H1 (cell line): Measurements from ENCODE around the gene MELTF. TPM values are rescaled to one million over a fixed set of nuclear protein-coding genes. Genes with fewer than 3 reads are reported as not detected.

ENCODE experiments used
- CTCF ChIA-PET: fragments of 300-600 bp; sonication (Branson Sonifier 250); formaldehyde crosslinking; loops from one replicate; lab custom pipeline; 2021; ENCODE audit not compliant: partially characterized antibody; lab: Charles Lee
- POLR2A ChIA-PET: fragments of 300-600 bp; sonication (Branson Sonifier 250); formaldehyde crosslinking; loops from one replicate; lab custom pipeline; 2021; ENCODE audit warnings: inconsistent platforms; ENCODE audit not compliant: partially characterized antibody; lab: Charles Lee
- DNase-seq, 2 experiments: peaks; one replicate each; pipeline versions ENCODE4 v3.0.0 to v3.0.0-alpha.2; 2010 to 2022; ENCODE audit warnings: low spot score in 2 of 2, low read depth in 1 of 2, mixed read lengths in 1 of 2
- FAIRE-seq: peaks from 2 replicates; lab custom pipeline; 2011; peaks lifted over from hg19 to GRCh38; lab: Jason Lieb, UNC
- H2AFZ ChIP-seq: 2 replicates; pipeline ENCODE4 v1.8.1; 2012; ENCODE audit warnings: low read length, inconsistent platforms
- H2AK5ac ChIP-seq: 2 replicates; pipeline ENCODE4 v1.6.1; 2013; ENCODE audit warnings: low read depth, low read length
- H2BK120ac ChIP-seq: replicated peaks from 2 replicates; pipeline ENCODE3; 2013; ENCODE audit warnings: low read depth, low read length, inconsistent platforms
- H2BK12ac ChIP-seq: 2 replicates; pipeline ENCODE4 v1.6.1; 2013; ENCODE audit warnings: low read depth, low read length
- H2BK15ac ChIP-seq: 2 replicates; pipeline ENCODE4 v1.6.1; 2013; ENCODE audit warnings: low read length
- H2BK20ac ChIP-seq: 2 replicates; pipeline ENCODE4 v1.6.1; 2013; ENCODE audit warnings: low read length
- H2BK5ac ChIP-seq: 2 replicates; pipeline ENCODE4 v1.6.1; 2013; ENCODE audit warnings: low read depth, low read length
- H3K14ac ChIP-seq: 2 replicates; pipeline ENCODE4 v1.6.1; 2013; ENCODE audit warnings: inconsistent platforms; ENCODE audit not compliant: insufficient read length
- H3K18ac ChIP-seq: 2 replicates; pipeline ENCODE4 v1.6.1; 2013; ENCODE audit warnings: low read length; ENCODE audit errors: extremely low read depth
- H3K23ac ChIP-seq: 2 replicates; pipeline ENCODE4 v1.6.1; 2013; ENCODE audit warnings: inconsistent platforms; ENCODE audit not compliant: insufficient read length
- H3K23me2 ChIP-seq: 2 replicates; pipeline ENCODE4 v1.6.1; 2013; ENCODE audit warnings: low read depth, low read length
- H3K27ac ChIP-seq: 2 replicates; pipeline ENCODE4 v1.6.1; 2011; ENCODE audit warnings: low read depth, low read length, inconsistent platforms
- H3K27me3 ChIP-seq, 4 experiments: replicated peaks in 1 of 4; 1 replicate in 1 of 4; 2 replicates in 3 of 4; pipeline versions ENCODE4 v1.6.1 to v1.8.1; 2011 to 2013; ENCODE audit warnings: low read length in 3 of 4, mild to moderate bottlenecking in 3 of 4, inconsistent platforms in 2 of 4, mixed read lengths in 2 of 4, moderate library complexity in 1 of 4; ENCODE audit not compliant: control insufficient read depth in 3 of 4, insufficient read depth in 3 of 4; ENCODE audit errors: extremely low read depth in 1 of 4
- H3K36me3 ChIP-seq, 4 experiments: 2 replicates each; pipeline versions ENCODE4 v1.6.1 to v1.8.1; 2011 to 2013; ENCODE audit warnings: mild to moderate bottlenecking in 4 of 4, low read length in 3 of 4, moderate library complexity in 2 of 4, control low read depth in 1 of 4, inconsistent platforms in 1 of 4; ENCODE audit not compliant: insufficient read depth in 4 of 4, control insufficient read depth in 2 of 4
- H3K4ac ChIP-seq: replicated peaks from 2 replicates; pipeline ENCODE3; 2013; ENCODE audit warnings: low read length, low read depth, mixed read lengths, inconsistent platforms; ENCODE audit not compliant: insufficient read length
- H3K4me1 ChIP-seq, 4 experiments: replicated peaks in 1 of 4; 1 replicate in 1 of 4; 2 replicates in 3 of 4; pipeline versions ENCODE4 v1.6.1 to v1.8.1; 2011 to 2013; ENCODE audit warnings: low read length in 3 of 4, inconsistent platforms in 2 of 4, mixed read lengths in 1 of 4; ENCODE audit not compliant: insufficient read depth in 4 of 4, control insufficient read depth in 3 of 4
- H3K4me2 ChIP-seq, 2 experiments: 2 replicates each; pipeline versions ENCODE4 v1.6.1 to v1.8.1; 2011 to 2013; ENCODE audit warnings: low read depth in 2 of 2, low read length in 2 of 2, control low read depth in 1 of 2, inconsistent platforms in 1 of 2, mild to moderate bottlenecking in 1 of 2; ENCODE audit not compliant: insufficient read depth in 1 of 2
- H3K4me3 ChIP-seq, 4 experiments: fragments of 200-600, 300-600 bp in 1 of 4; sonication (generic), shearing (Covaris generic), sonication (Bioruptor Twin) in 1 of 4; 2 replicates each; pipeline versions ENCODE4 v1.5.1 to v1.8.1; 2011 to 2016; ENCODE audit warnings: low read length in 4 of 4, low read depth in 3 of 4, control low read depth in 2 of 4, inconsistent platforms in 2 of 4, mild to moderate bottlenecking in 2 of 4, mixed read lengths in 1 of 4, moderate library complexity in 1 of 4; ENCODE audit not compliant: insufficient read depth in 2 of 4; ENCODE audit errors: extremely low read depth in 1 of 4
- H3K56ac ChIP-seq: replicated peaks from 2 replicates; pipeline ENCODE3; 2013; ENCODE audit warnings: low read depth, mild to moderate bottlenecking, mixed read lengths, low read length, inconsistent platforms; ENCODE audit not compliant: insufficient read length
- H3K79me1 ChIP-seq: 2 replicates; pipeline ENCODE4 v1.6.1; 2013; ENCODE audit warnings: low read depth, low read length, control low read depth
- H3K79me2 ChIP-seq, 2 experiments: 2 replicates each; pipeline versions ENCODE4 v1.6.1 to v1.8.1; 2012 to 2013; ENCODE audit warnings: low read length in 2 of 2, mild to moderate bottlenecking in 2 of 2, inconsistent platforms in 1 of 2; ENCODE audit not compliant: insufficient read depth in 2 of 2, control insufficient read depth in 1 of 2
- H3K9ac ChIP-seq, 4 experiments: replicated peaks in 1 of 4; 1 replicate in 1 of 4; 2 replicates in 3 of 4; pipeline versions ENCODE4 v1.6.1 to v1.8.1; 2011 to 2013; ENCODE audit warnings: low read depth in 3 of 4, low read length in 3 of 4, control low read depth in 2 of 4, mild to moderate bottlenecking in 2 of 4, moderate library complexity in 2 of 4, inconsistent platforms in 1 of 4; ENCODE audit errors: extremely low read depth in 1 of 4
- H3K9me3 ChIP-seq, 2 experiments: 2 replicates each; pipeline versions ENCODE4 v1.6.1 to v1.8.1; 2012 to 2013; ENCODE audit warnings: mild to moderate bottlenecking in 2 of 2, moderate library complexity in 2 of 2, control low read depth in 1 of 2, inconsistent platforms in 1 of 2, low read depth in 1 of 2, low read length in 1 of 2, mixed read lengths in 1 of 2; ENCODE audit not compliant: insufficient read depth in 2 of 2
- H4K20me1 ChIP-seq, 2 experiments: replicated peaks in 1 of 2; 2 replicates each; pipeline versions ENCODE3 to v1.8.1; 2011 to 2013; ENCODE audit warnings: inconsistent platforms in 2 of 2, low read length in 2 of 2, mild to moderate bottlenecking in 1 of 2; ENCODE audit not compliant: insufficient read depth in 2 of 2, control insufficient read depth in 1 of 2
- H4K5ac ChIP-seq: 2 replicates; pipeline ENCODE4 v1.6.1; 2013; ENCODE audit warnings: low read length, low read depth, mixed read lengths, inconsistent platforms; ENCODE audit not compliant: insufficient read length
- H4K8ac ChIP-seq: 2 replicates; pipeline ENCODE4 v1.8.0; 2013; ENCODE audit warnings: mild to moderate bottlenecking, moderate library complexity, low read length, inconsistent platforms; ENCODE audit not compliant: insufficient read depth; ENCODE audit errors: extremely low read depth
- H4K91ac ChIP-seq: replicated peaks from 2 replicates; pipeline ENCODE3; 2013; ENCODE audit warnings: low read length, mixed read lengths, inconsistent platforms; ENCODE audit not compliant: insufficient read length
- CREB1 ChIP-seq: IDR thresholded peaks from 2 replicates; pipeline ENCODE4 v1.6.1; 2012; ENCODE audit warnings: inconsistent platforms
- GABPA ChIP-seq: IDR thresholded peaks from 2 replicates; pipeline ENCODE4 v1.6.1; 2011; ENCODE audit warnings: mild to moderate bottlenecking, low read length, moderate library complexity, borderline replicate concordance; ENCODE audit not compliant: insufficient read depth
- RFX5 ChIP-seq: IDR thresholded peaks from 2 replicates; pipeline ENCODE4 v1.6.1; 2011; ENCODE audit warnings: low read depth, low read length, improper control_type of control experiment, borderline replicate concordance
- SIN3A ChIP-seq, 2 experiments: IDR thresholded peaks in 1 of 2; conservative IDR thresholded peaks in 1 of 2; 2 replicates each; pipeline ENCODE4 v1.6.1; 2011 to 2012; ENCODE audit warnings: low read length in 2 of 2, improper control_type of control experiment in 1 of 2, low read depth in 1 of 2, mild to moderate bottlenecking in 1 of 2
- SRF ChIP-seq: IDR thresholded peaks from 2 replicates; pipeline ENCODE4 v1.6.1; 2011; ENCODE audit warnings: mild to moderate bottlenecking, low read depth, low read length, moderate library complexity
- TAF7 ChIP-seq: optimal IDR thresholded peaks from 2 replicates; pipeline ENCODE3; 2011; ENCODE audit warnings: low read depth, mild to moderate bottlenecking, inconsistent platforms, low read length, moderate library complexity, borderline replicate concordance
- TBP ChIP-seq: IDR thresholded peaks from 2 replicates; pipeline ENCODE4 v1.6.1; 2011; ENCODE audit warnings: low read depth, low read length, improper control_type of control experiment
- TEAD4 ChIP-seq: IDR thresholded peaks from 2 replicates; pipeline ENCODE4 v1.6.1; 2012; ENCODE audit warnings: low read depth, low read length, inconsistent platforms, mixed read lengths
- ZNF274 ChIP-seq: IDR thresholded peaks from 2 replicates; pipeline ENCODE4 v1.7.0; 2012; ENCODE audit warnings: low read length, borderline replicate concordance; ENCODE audit errors: extremely low read depth
- WGBS, 2 experiments: shearing (Covaris generic) in 1 of 2; methylation state at CpG; one replicate each; pipeline versions ENCODE4 v1.1.6 to v1.1.7; 2013 to 2015; ENCODE audit warnings: low lambda C conversion rate in 2 of 2, mixed read lengths in 2 of 2, inconsistent platforms in 1 of 2, low coverage in 1 of 2, missing lambda C conversion rate in 1 of 2; ENCODE audit not compliant: insufficient replicate concordance in 2 of 2, insufficient coverage in 1 of 2, insufficient read length in 1 of 2; ENCODE audit errors: extremely low coverage in 1 of 2, missing lambda C conversion rate in 1 of 2; 5-methylcytosine and 5-hydroxymethylcytosine counted together
- polyA plus RNA-seq, 7 experiments: library from polyadenylated mRNA; depleted of rRNA in 3 of 7; stranded (reverse) in 5 of 7; unstranded in 2 of 7; fragments of >200 nt in 5 of 7; fragments of 200-250 nt in 2 of 7; gene quantifications; 1 replicate in 5 of 7; 2 replicates in 1 of 7; 4 replicates in 1 of 7; pipeline versions ENCODE4 v1.2.1 to v1.2.3, GENCODE V29; 2011 to 2013; ENCODE audit warnings: missing spikeins in 2 of 7, mixed read lengths in 2 of 7
- total RNA-seq: library from RNA; stranded (reverse); fragmentation: NEBNext Ultra II Directional; extraction: Animal tissue kit (Norgen Biotek cat#: 25700); gene quantifications from 2 replicates; pipeline ENCODE4 v1.2.1, GENCODE V29; 2021
- TF ChIP-seq, protein P1 (sequence below): IDR thresholded peaks from 2 replicates; pipeline ENCODE4 v1.6.1; 2012; ENCODE audit warnings: low read length, inconsistent platforms

MELTF gene
- total and polyA plus RNA-seq, 2 of the 8 experiments (the other 6 are each of a cell fraction or from before 2014, with no cell fraction given), result 1.7 to 3.5 TPM

DNA sequence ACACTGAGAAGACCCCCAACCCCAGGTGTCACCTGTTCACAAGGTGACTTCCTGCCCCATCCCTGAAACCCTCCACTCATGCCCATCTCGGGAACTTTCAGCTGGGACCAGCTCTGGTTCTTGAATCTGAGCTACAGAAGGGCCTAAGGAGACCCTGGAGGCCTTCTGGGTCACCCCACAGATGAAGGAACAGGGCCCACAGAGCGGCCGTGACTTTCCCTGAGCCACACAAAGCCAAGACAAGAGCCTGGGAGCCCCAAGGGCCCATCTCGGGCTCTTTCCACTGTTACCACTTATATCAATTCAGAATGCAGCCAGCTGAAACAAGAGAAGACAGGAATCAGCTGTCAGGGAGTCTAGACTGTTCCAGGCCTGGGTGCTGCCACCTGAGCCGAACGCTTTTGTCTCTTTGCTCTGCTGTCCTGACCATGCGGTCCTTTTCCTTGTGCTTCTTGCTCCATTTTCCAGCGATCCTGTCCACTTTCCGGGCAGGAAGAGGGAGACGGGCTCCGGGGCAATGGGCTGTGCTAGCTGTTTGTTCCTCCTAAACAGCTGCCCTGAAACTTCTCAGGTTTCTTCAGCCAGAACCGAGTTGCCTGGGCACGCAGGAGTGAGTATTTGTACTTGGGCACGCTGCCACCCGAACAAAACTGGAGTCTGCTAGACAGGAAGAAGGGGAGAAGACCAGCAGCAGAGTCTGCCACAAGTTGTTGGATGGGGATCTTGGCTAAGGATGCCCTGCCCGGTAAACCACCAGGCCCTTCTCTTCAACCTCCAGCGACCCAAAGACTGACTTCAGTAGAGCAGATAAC is 33.0 kb downstream of the MELTF start:
- Histone ChIP-seq H2BK5ac (no peak overlapping the region), H3K4me3 (no peak overlapping the region), H4K8ac (no peak overlapping the region), H2BK15ac (no peak overlapping the region), H2BK20ac (no peak overlapping the region), H3K79me1 (no peaks in the 10 kb centered on the region), H3K14ac (no peak overlapping the region), H3K9ac (no peak overlapping the region), H4K5ac (no peak overlapping the region), H4K20me1 (peaks cover 0 to 4% of the 10 kb centered on the region in 2 experiments), H3K27me3 (peaks cover 0 to under 1% (median 0%) of the 10 kb centered on the region in 4 experiments; a peak in 1 of 7 replicates), H3K79me2 (no peaks in the 10 kb centered on the region), H2AK5ac (no peak overlapping the region), H2AFZ (no peak overlapping the region), H4K91ac (no peak overlapping the region), H3K4me2 (no peak overlapping the region), H2BK12ac (no peak overlapping the region), H3K4me1 (peaks cover 0 to 6% (median 2%) of the 10 kb centered on the region in 4 experiments; a peak in 3 of 7 replicates), H3K18ac (no peak overlapping the region), H3K23ac (no peak overlapping the region), H3K23me2 (peaks cover 5% of the 10 kb centered on the region; the same call in 1 of the 2 replicates), H3K4ac (no peak overlapping the region), H3K9me3 (no peaks in the 10 kb centered on the region), H3K27ac (no peak overlapping the region), H3K36me3 (no peaks in the 10 kb centered on the region), H3K56ac (no peak overlapping the region), H2BK120ac (no peak overlapping the region)
- ChIA-PET CTCF (interaction anchor here (1.1 to 1.7 kb wide), 7 partner anchors 7 to 44 kb away, joined by 3 to 7 read pairs (median 3); no protein-coding TSS in a partner anchor), POLR2A (no interaction called here)
- no peak for FAIRE-seq
- DNase-seq, result no peak
- 87% methylated on average over 14 of the region's 17 CpGs; no CpG with 5 or more reads in 1 of the 2 experiments for WGBS, 2 experiments
- TF ChIP-seq RFX5 (no peak), SRF (no peak), TBP (no peak), TEAD4 (no peak), GABPA (no peak), ZNF274 (no peak), TAF7 (no peak), CREB1 (no peak), SIN3A (conservative IDR thresholded peaks at IDR 0.05 in 1 of 2, IDR thresholded peaks at IDR 0.05 in 1 of 2; ENCODE audit: low read depth in 1 of 2, low read length in 2 of 2) (no peak)
- TF ChIP-seq, protein P1, sequence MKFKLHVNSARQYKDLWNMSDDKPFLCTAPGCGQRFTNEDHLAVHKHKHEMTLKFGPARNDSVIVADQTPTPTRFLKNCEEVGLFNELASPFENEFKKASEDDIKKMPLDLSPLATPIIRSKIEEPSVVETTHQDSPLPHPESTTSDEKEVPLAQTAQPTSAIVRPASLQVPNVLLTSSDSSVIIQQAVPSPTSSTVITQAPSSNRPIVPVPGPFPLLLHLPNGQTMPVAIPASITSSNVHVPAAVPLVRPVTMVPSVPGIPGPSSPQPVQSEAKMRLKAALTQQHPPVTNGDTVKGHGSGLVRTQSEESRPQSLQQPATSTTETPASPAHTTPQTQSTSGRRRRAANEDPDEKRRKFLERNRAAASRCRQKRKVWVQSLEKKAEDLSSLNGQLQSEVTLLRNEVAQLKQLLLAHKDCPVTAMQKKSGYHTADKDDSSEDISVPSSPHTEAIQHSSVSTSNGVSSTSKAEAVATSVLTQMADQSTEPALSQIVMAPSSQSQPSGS, result no peak
